Ramos (cell line): ENCODE data around the gene HMG20B.
"Not testable (repeated sequence)": the region's sequence is repeated elsewhere in the genome, so short reads cannot be mapped to it uniquely, and the experiment has no call there.

ENCODE experiments used
- in situ Hi-C: fragments of 300-500 bp; cut with MboI; formaldehyde crosslinking; loops from one replicate; pipeline ENCODE4 v1.14.3; 2022; ENCODE audit warnings: low sequenced_read_pairs; ENCODE audit not compliant: unreplicated experiment

The HMG20B gene

GRCh38 chr19:3554254-3555083 is 18.3 kb upstream of the HMG20B start:
- in situ Hi-C loops: no loop called here

- in situ Hi-C loops: no loop called here
Observed at GRCh38 chr19:3555653-3556422, 16.9 kb upstream of the HMG20B start.

DNA sequence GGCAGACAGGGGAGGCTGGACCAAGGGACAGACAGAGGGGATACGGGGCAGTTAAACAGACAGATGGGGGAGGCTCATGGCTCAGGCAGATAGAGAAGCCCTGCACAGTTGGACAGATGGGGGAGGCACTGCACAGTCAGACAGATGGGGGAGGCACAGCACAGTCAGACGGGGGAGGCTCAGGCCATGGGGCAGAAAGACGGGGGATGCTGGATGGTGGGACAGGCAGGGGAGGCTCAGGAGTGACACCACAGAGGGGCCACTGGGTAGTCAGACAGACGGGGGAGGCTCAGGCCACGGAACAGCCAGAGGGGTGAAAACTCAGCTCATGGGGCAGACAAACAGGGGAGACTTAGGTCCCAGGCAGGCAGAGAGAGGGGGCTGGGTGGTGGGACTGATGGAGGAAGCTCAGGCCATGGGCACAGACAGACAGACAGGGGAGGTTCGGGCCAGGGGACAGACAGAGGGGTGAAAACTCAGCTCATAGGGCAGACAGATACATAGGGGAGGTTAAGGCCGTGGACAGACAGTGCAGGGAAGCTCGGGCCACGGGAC is 16.2 kb upstream of the HMG20B start:
- in situ Hi-C loops: no loop called here

DNA sequence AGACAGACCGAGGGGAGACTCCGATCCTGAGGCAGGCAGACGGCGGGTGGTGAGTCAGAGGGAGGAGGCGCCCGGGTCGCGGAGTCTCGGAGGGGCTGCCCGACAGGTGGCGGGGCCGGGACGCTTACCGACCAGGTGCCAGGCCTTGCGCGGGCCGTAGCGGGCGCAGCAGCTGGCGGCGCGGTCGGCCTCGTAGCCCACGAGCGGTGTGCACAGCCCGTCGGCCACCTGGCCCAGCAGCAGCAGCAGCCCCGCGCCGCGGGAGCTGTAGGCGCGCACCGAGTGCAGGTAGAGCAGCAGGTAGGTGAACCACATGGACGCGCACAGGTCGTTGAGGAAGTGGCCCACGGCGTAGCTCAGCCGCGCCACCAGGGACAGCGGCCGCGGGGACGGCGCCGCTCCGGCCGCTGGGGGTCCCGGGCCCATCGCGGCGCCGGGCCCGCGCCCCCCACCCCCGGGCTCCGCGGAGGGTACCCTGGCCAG is 15.7 kb upstream of the HMG20B start:
- in situ Hi-C loops: no loop called here

- in situ Hi-C loops: no loop called here
Observed at GRCh38 chr19:3557461-3558248, 15.1 kb upstream of the HMG20B start, which contains the start of gene MFSD12. TSS of gene MFSD12 (minus strand) at chr19:3557586. CDS start at chr19:3557403, 183 bp downstream.

GRCh38 chr19:3563709-3564524 is 8.8 kb upstream of the HMG20B start:
- in situ Hi-C loops: no loop called here

DNA sequence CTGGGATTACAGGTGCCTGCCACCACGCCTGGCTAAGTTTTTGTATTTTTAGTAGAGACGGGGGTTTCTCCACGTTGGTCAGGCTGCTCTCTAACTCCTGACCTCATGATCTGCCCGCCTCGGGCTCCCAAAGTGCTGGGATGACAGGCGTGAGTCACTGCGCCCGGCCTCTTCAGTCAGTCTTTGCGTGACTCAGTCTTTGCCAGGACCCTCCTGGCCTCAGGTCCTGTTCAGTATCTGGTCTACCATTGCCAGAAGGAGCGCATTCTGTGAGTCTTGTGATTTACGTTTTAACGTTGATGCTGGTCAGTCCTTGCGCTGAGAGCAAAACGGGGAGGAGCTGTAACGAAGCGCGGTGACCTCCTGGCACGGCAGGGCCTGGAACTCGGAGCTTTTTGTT is 7.6 kb upstream of the HMG20B start:
- in situ Hi-C loops: no loop called here

GRCh38 chr19:3570042-3570441 is 2.7 kb upstream of the HMG20B start:
- in situ Hi-C loops: not testable (repeated sequence)

GRCh38 chr19:3570606-3571011 is 2.1 kb upstream of the HMG20B start:
- in situ Hi-C loops: no loop called here

GRCh38 chr19:3572132-3572854 is 451 bp upstream of the HMG20B start:
- in situ Hi-C loops: no loop called here

- in situ Hi-C loops: no loop called here
Observed at GRCh38 chr19:3573162-3573857, 566 bp downstream of the HMG20B start.

- in situ Hi-C loops: no loop called here
Observed at GRCh38 chr19:3573858-3574637, 1.3 kb downstream of the HMG20B start.

GRCh38 chr19:3575260-3575741 is 2.6 kb downstream of the HMG20B start:
- in situ Hi-C loops: no loop called here

GRCh38 chr19:3575949-3576673 is 3.4 kb downstream of the HMG20B start:
- in situ Hi-C loops: no loop called here

DNA sequence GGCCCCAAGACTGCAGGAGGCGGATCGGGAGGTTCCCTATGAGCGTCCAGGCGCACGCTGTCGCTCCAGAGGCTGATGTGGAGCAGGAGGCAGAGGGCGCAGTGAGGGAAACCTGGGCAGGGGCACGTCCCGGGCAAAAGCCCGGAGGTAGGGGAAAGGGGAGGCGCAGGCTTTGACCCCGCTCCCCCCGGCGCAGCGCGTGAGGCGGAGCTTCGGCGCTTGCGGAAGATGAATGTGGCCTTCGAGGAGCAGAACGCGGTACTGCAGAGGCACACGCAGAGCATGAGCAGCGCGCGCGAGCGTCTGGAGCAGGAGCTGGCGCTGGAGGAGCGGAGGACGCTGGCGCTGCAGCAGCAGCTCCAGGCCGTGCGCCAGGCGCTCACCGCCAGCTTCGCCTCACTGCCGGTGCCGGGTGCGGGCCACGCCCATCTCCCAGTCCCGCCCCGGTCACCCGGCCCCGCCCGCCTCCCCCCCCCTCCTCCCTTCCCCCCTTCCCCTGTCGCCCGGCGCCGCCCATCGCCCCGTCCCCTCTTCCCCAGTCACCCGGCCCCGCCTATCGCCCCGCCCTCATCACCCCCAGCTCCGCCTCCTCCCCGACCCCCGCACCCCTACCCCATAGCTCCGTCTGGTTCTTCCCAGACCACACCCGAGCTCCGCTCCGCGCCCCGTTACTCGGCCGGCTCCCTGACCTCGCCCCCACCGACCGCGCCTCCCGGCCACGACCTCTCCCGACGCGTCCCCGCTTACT is 4.1 kb downstream of the HMG20B start:
- in situ Hi-C loops: no loop called here
